Tibial nerve (tissue), 4 donors: ENCODE measurements around the gene DISC1. TPM values are rescaled to one million over a fixed set of nuclear protein-coding genes. Genes with fewer than 3 reads are reported as not detected.

Experiments
- DNase-seq, 2 donors: peaks; one replicate each; pipeline ENCODE4 v3.0.0-alpha.2; 2019; ENCODE audit warnings: low spot score in 2 of 2
- H3K27ac ChIP-seq, 4 donors: fragments of 200-600 bp; sonication (generic) in 3 of 4; one replicate each; pipeline ENCODE4 v1.5.1; 2017 to 2019; ENCODE audit warnings: mild to moderate bottlenecking in 1 of 4
- H3K27me3 ChIP-seq, 2 donors: fragments of 200-600 bp; sonication (generic) in 1 of 2; one replicate each; pipeline versions ENCODE4 v1.5.1 to v1.6.0; 2017 to 2019
- H3K36me3 ChIP-seq, 3 donors: fragments of 200-600 bp; sonication (generic); one replicate each; pipeline ENCODE4 v1.5.1; 2018 to 2019
- H3K4me1 ChIP-seq, 4 donors: fragments of 200-600 bp; sonication (generic) in 3 of 4; one replicate each; pipeline ENCODE4 v1.5.1; 2017 to 2019
- H3K4me3 ChIP-seq, 4 donors: fragments of 200-600 bp; sonication (generic) in 3 of 4; one replicate each; pipeline ENCODE4 v1.5.1; 2017 to 2019; ENCODE audit warnings: mild to moderate bottlenecking in 1 of 4, moderate library complexity in 1 of 4
- H3K9me3 ChIP-seq, 4 donors: fragments of 200-600 bp; sonication (generic) in 3 of 4; one replicate each; pipeline ENCODE4 v1.5.1; 2017 to 2019
- EP300 ChIP-seq, 2 donors: sonication (generic); formaldehyde crosslinking; IDR thresholded peaks; one replicate each; pipeline ENCODE4 v1.6.1; 2017; ENCODE audit warnings: antibody characterized with exemption in 2 of 2, mild to moderate bottlenecking in 1 of 2
- POLR2A ChIP-seq, 2 donors: fragments of 450-650 bp; IDR thresholded peaks; one replicate each; pipeline ENCODE4 v1.6.1; 2017; ENCODE audit warnings: antibody characterized with exemption in 2 of 2, mild to moderate bottlenecking in 2 of 2, moderate library complexity in 2 of 2
- WGBS, 2 donors: methylation state at CpG; one replicate each; pipeline ENCODE4 v1.1.5; 2018; 5-methylcytosine and 5-hydroxymethylcytosine counted together
- small RNA-seq: library from RNA; depleted of rRNA; stranded (forward); fragments of <200 nt; gene quantifications from one replicate; pipeline ENCODE3, GENCODE V24; 2016
- total RNA-seq, 4 donors: library from RNA; depleted of rRNA; stranded (reverse); fragments of >200 nt; gene quantifications; one replicate each; pipeline ENCODE4 v1.1.0, GENCODE V29; 2016
- TF ChIP-seq, protein P1 (sequence below), 5 experiments: fragments of 200-600 bp in 3 of 5; fragments of 450-650 bp in 2 of 5; sonication (generic) in 3 of 5; IDR thresholded peaks; one replicate each; pipeline ENCODE4 v1.5.1; 2016 to 2019; ENCODE audit warnings: antibody characterized with exemption in 5 of 5, mild to moderate bottlenecking in 3 of 5, moderate library complexity in 2 of 5

The DISC1 gene
- total RNA-seq, 4 donors from 2014 or later: 29.9 to 39.0 (median 32.7) TPM

DNA sequence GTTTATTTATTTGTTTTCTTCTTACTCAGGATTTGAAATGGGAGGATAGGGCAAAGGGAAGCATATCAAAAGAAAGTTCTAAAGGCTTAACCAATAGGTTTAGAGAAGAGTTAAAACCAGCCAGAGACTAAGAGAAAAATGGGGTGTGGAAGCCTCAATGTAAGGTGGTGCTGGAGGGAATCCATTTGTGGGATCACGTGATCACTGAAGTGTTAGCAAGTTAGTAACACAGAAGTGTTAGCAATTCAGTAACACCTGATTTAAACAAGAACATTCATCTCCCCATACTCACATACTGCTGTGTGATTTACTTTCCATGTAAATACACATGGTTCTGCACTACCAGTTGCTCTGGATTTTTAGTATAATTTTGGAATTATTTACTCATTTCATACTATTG is 451.2 kb downstream of the DISC1 start:
- WGBS, 2 donors: 88 to 93% methylated on average over 1 of the region's 1 CpG

DNA sequence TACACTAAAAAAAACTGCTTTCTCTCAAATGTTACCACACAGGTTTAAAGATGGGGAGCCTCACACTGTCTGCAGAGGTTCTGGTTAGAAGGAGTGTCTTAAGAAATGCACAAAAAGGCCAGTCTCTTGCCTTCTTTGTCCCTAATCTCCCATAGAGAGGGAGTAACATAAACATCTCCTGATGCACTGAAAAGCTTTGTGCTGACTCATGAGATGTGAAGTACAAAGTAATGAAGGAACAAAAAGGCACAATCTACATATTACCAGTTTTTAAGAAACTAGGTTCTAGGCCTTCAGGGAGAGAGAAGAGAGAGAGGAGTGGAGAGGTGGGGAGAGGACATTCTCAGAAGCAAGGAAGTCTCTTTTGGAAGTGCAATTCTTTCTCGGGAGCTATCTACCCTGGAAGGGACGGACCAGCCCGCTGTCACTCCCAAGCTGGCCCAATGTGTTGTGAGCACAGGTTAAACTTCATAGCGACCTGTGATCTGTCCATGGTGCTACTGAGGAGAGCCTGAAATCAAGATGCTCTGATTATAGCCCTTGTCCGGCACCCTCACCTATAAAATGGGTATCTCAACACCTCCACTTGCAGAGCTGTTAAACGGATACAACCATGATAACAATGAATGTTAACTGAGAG is 458.1 kb downstream of the DISC1 start:
- 55 to 59% methylated on average over 6 of the region's 6 CpGs for WGBS, 2 donors
- no peaks in the 10 kb centered on the region for H3K27me3 ChIP-seq
- no peak overlapping the region for H3K27ac ChIP-seq

More for the DNA sequence above, 451.2 kb downstream of the DISC1 start:
- TF ChIP-seq POLR2A (IDR thresholded peaks at IDR 0.05) (no peak), EP300 (IDR thresholded peaks at IDR 0.05) (no peak)
- TF ChIP-seq, protein P1, sequence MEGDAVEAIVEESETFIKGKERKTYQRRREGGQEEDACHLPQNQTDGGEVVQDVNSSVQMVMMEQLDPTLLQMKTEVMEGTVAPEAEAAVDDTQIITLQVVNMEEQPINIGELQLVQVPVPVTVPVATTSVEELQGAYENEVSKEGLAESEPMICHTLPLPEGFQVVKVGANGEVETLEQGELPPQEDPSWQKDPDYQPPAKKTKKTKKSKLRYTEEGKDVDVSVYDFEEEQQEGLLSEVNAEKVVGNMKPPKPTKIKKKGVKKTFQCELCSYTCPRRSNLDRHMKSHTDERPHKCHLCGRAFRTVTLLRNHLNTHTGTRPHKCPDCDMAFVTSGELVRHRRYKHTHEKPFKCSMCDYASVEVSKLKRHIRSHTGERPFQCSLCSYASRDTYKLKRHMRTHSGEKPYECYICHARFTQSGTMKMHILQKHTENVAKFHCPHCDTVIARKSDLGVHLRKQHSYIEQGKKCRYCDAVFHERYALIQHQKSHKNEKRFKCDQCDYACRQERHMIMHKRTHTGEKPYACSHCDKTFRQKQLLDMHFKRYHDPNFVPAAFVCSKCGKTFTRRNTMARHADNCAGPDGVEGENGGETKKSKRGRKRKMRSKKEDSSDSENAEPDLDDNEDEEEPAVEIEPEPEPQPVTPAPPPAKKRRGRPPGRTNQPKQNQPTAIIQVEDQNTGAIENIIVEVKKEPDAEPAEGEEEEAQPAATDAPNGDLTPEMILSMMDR (IDR thresholded peaks at IDR 0.05): no peak
- H3K27ac ChIP-seq: no peak overlapping the region
- H3K4me3 ChIP-seq: no peak overlapping the region
- H3K9me3 ChIP-seq: peaks cover 0 to 4% (median 0%) of the 10 kb centered on the region in 4 donors
- no peaks in the 10 kb centered on the region for H3K27me3 ChIP-seq
- H3K36me3 ChIP-seq: no peaks in the 10 kb centered on the region
- DNase-seq: no peak
- H3K4me1 ChIP-seq: no peaks in the 10 kb centered on the region

DNA sequence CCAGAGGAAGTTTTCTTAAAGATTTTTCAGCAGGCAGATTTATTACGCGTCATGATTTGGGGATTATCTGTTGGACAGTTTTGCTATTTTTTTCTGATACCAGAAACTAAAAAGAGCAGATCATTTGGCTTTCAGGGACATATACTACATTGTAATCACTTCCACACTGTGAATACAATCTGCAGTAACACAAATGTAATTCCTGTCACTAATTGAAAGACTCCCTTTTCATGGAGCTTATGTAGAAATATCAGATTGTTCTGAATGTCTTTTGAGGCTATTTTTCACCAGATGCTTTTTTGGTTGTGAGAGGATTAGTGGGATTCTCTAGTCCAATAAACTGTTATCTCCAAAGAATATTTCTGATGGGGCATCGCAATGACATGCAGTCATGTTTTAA is 464.2 kb downstream of the DISC1 start:
- DNase-seq: no peak
- 64 to 80% methylated on average over 3 of the region's 3 CpGs for WGBS, 2 donors
- H3K36me3 ChIP-seq: no peaks in the 10 kb centered on the region
- no peak overlapping the region for H3K27ac ChIP-seq
- no peak overlapping the region for H3K4me3 ChIP-seq
- H3K27me3 ChIP-seq: no peaks in the 10 kb centered on the region
- no peaks in the 10 kb centered on the region for H3K9me3 ChIP-seq
- no peaks in the 10 kb centered on the region for H3K4me1 ChIP-seq
- TF ChIP-seq POLR2A (IDR thresholded peaks at IDR 0.05): no peak
- TF ChIP-seq, protein P1 (IDR thresholded peaks at IDR 0.05): no peak

More for the DNA sequence above, 458.1 kb downstream of the DISC1 start:
- no peak for DNase-seq
- TF ChIP-seq, protein P1 (IDR thresholded peaks at IDR 0.05): no peak
- TF ChIP-seq POLR2A (IDR thresholded peaks at IDR 0.05) (no peak), EP300 (IDR thresholded peaks at IDR 0.05) (no peak)
- Histone ChIP-seq H3K4me1 (no peaks in the 10 kb centered on the region), H3K36me3 (no peaks in the 10 kb centered on the region), H3K9me3 (peaks cover 0 to 4% (median 0%) of the 10 kb centered on the region in 4 donors), H3K4me3 (no peak overlapping the region)

Small RNA genes lying within 50 kb of the gene (small RNA-seq; reads per million reads assigned to genes)
- not detected for gene RF02102
- not detected for gene RNU5A-5P

Other genes with a start within 250 kb of the DISC1 start
- gene EGLN1, start 204.5 kb upstream of the DISC1 start, total RNA-seq: 10 to 100 TPM; 53.2 to 76.7 (median 60.1) TPM
- gene TSNAX, start 98.1 kb upstream of the DISC1 start, total RNA-seq: 10 to 100 TPM; 17.9 to 25.3 (median 22.4) TPM